Calu3 (cell line): ENCODE data around the gene AAMP. TPM values are rescaled to one million over a fixed set of nuclear protein-coding genes. Genes with fewer than 3 reads are reported as not detected.

Experiments
- BruUV-seq: library from RNA; stranded (reverse); fragments of 400-500 nt; replicated peaks from 2 replicates; lab custom pipeline; 2021; lab: Mats Ljungman, UMichigan
- CTCF ChIA-PET: fragments of 300-600 bp; sonication (Branson Sonifier 250); formaldehyde crosslinking; loops from one replicate; lab custom pipeline; 2022; ENCODE audit warnings: antibody characterized with exemption; lab: Charles Lee
- DNase-seq: peaks from one replicate; pipeline ENCODE4 v3.0.0; 2022
- H3K27ac Mint-ChIP-seq: one replicate; pipeline ENCODE4 v1.8.0; 2022; ENCODE audit warnings: mixed read lengths; ENCODE audit not compliant: unreplicated experiment
- H3K27me3 Mint-ChIP-seq: one replicate; pipeline ENCODE4 v1.8.0; 2022; ENCODE audit warnings: mixed read lengths; ENCODE audit not compliant: unreplicated experiment
- H3K36me3 Mint-ChIP-seq: one replicate; pipeline ENCODE4 v1.8.0; 2022; ENCODE audit warnings: mild to moderate bottlenecking, moderate library complexity, mixed read lengths; ENCODE audit not compliant: insufficient read depth, unreplicated experiment
- H3K4me1 Mint-ChIP-seq: one replicate; pipeline ENCODE4 v1.8.0; 2022; ENCODE audit warnings: mild to moderate bottlenecking, low read depth, mixed read lengths; ENCODE audit not compliant: unreplicated experiment
- H3K4me3 Mint-ChIP-seq: one replicate; pipeline ENCODE4 v1.8.0; 2022; ENCODE audit warnings: mild to moderate bottlenecking, low read depth, moderate library complexity, mixed read lengths; ENCODE audit not compliant: unreplicated experiment
- H3K9me3 Mint-ChIP-seq: one replicate; pipeline ENCODE4 v1.8.0; 2022; ENCODE audit warnings: low read depth, mixed read lengths; ENCODE audit not compliant: unreplicated experiment
- CTCF ChIP-seq: fragments of 200-600 bp; IDR thresholded peaks from one replicate; pipeline ENCODE4 v1.8.0; 2022; ENCODE audit warnings: antibody characterized with exemption; ENCODE audit not compliant: unreplicated experiment
- intact Hi-C: fragments of 100-400 bp; cut with micrococcal nuclease; formaldehyde crosslinking; loops from one replicate; pipeline ENCODE4 v1.10.0; 2022; ENCODE audit not compliant: unreplicated experiment
- total RNA-seq: library from RNA; stranded (reverse); gene quantifications from 2 replicates; pipeline ENCODE4 v1.2.3, GENCODE V29; 2022

Gene AAMP
- total RNA-seq, 1 experiment from 2014 or later = 102 TPM

GRCh38 chr2:218228366-218229090, 41.4 kb downstream of the AAMP start:
- CTCF ChIA-PET = no interaction called here
- Mint-ChIP-seq H3K27ac (peak overlapping the region; percentile 80), H3K9me3 (no peaks in the 10 kb centered on the region), H3K4me1 (peaks cover 63% of the 10 kb centered on the region), H3K36me3 (peaks cover 96% of the 10 kb centered on the region), H3K27me3 (no peaks in the 10 kb centered on the region), H3K4me3 (peak overlapping the region; percentile 43)
- TSS peak; percentile 95 for BruUV-seq
- intact Hi-C loops = loop anchor here (1.0 kb wide), 1 partner anchor 10 kb away; no protein-coding TSS in a partner anchor
- TF ChIP-seq CTCF = no peak
- DNase-seq = no peak

GRCh38 chr2:218226903-218227302, 43.0 kb downstream of the AAMP start:
- no peak overlapping the region for H3K4me3 Mint-ChIP-seq
- BruUV-seq = no TSS peak
- H3K27me3 Mint-ChIP-seq = no peaks in the 10 kb centered on the region
- H3K36me3 Mint-ChIP-seq = peaks cover 85% of the 10 kb centered on the region
- no peaks in the 10 kb centered on the region for H3K9me3 Mint-ChIP-seq
- peak overlapping the region; percentile 52 for H3K27ac Mint-ChIP-seq
- no peak for DNase-seq
- intact Hi-C loops = no loop called here
- CTCF ChIA-PET = no interaction called here
- TF ChIP-seq CTCF = no peak
- H3K4me1 Mint-ChIP-seq = peaks cover 65% of the 10 kb centered on the region

- H3K9me3 Mint-ChIP-seq = no peaks in the 10 kb centered on the region
- no peak overlapping the region for H3K27ac Mint-ChIP-seq
- H3K4me1 Mint-ChIP-seq = peaks cover 71% of the 10 kb centered on the region
- H3K27me3 Mint-ChIP-seq = no peaks in the 10 kb centered on the region
- TF ChIP-seq CTCF = no peak
- DNase-seq = no peak
- CTCF ChIA-PET = no interaction called here
- intact Hi-C loops = no loop called here
- no peak overlapping the region for H3K4me3 Mint-ChIP-seq
- peaks cover 86% of the 10 kb centered on the region for H3K36me3 Mint-ChIP-seq
- no TSS peak for BruUV-seq
These were observed 45.8 kb downstream of the AAMP start for GRCh38 chr2:218224186-218224585.

GRCh38 chr2:218223046-218223445, 46.9 kb downstream of the AAMP start:
- peaks cover 69% of the 10 kb centered on the region for H3K4me1 Mint-ChIP-seq
- CTCF ChIA-PET = no interaction called here
- H3K27me3 Mint-ChIP-seq = no peaks in the 10 kb centered on the region
- intact Hi-C loops = no loop called here
- DNase-seq = no peak
- H3K27ac Mint-ChIP-seq = no peak overlapping the region
- H3K4me3 Mint-ChIP-seq = no peak overlapping the region
- no peaks in the 10 kb centered on the region for H3K9me3 Mint-ChIP-seq
- peaks cover 86% of the 10 kb centered on the region for H3K36me3 Mint-ChIP-seq
- no TSS peak for BruUV-seq
- no peak for TF ChIP-seq CTCF
